ENCODE data around the gene RAF1.
"Not testable (repeated sequence)": the region's sequence is repeated elsewhere in the genome, so short reads cannot be mapped to it uniquely, and the experiment has no call there.

Gene RAF1

DNA sequence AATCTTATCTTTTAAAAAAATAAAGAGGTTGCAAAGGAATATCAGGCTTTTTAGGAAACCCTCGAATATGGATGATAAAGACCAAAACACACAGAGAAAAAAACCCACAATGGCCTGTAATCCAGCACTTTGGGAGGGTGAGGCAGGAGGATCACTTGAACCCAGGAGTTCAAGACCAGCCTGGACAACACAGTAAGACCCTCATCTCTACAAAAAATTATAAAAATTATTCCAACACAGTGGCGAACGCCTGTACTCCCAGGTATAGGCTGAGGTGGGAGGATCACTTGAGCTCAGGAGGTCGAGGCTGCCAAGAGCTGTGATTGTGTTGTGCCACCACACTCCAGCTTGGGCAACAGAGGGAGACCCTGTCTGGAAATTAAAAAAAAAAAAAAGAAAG lies 30.8 kb downstream of the RAF1 start:
- no peak for DNase-seq

DNA sequence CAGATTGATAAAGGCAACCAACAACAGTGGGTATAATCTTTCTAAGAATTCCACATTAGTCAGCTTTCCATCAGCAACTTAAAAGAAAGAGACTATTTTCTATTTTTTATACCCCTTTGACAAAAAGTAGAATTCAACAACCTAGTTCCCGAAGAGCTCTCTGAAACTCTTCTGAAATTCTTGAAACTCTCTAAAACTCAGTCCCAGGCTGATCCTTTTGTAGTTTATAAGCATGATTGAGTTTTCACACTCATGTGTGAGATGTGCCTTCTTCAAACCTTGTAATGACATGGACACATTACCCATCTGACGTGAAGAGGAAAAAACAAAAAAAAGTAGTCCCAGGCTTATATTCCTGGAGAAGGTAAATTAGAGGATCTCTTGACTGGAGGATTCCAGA lies 31.4 kb downstream of the RAF1 start:
- DNase-seq = no peak

DNA sequence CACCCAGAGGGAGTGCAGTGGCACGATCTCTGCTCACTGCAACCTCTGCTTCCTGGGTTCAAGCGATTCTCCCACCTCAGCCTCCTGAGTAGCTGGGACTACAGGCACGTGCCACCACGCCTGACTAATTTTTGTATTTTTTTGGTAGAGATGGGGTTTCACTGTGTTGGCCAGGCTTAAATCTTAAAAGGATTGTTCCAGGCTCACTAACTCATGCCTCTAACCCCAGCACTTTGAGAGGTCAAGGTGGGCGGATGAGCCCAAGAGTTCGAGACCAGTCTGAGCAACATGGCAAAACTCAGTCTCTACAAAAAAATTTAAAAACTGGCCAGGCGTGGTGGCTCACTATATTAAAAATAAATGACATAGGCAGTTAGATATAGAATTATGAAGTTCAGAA lies 33.1 kb downstream of the RAF1 start:
- DNase-seq = not testable (repeated sequence)

DNA sequence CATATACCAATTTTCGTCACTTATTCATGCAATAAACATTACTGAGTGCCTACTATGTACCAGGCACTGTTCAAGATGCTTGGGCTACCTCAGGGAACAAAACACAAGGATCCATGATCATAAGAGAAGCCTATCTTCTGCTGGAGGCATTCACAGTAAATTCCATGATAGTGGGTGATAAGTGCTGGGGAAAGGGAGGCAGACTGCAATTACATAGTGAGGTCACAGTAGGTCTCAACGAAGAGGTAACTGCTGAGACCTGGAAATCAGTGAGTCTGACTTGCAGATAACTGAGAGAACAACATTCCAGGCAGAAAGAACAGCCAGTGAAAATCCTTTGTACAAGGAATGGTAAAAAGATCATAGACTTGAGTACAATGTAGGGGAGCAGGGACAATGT lies 33.6 kb downstream of the RAF1 start:
- no peak for DNase-seq

DNA sequence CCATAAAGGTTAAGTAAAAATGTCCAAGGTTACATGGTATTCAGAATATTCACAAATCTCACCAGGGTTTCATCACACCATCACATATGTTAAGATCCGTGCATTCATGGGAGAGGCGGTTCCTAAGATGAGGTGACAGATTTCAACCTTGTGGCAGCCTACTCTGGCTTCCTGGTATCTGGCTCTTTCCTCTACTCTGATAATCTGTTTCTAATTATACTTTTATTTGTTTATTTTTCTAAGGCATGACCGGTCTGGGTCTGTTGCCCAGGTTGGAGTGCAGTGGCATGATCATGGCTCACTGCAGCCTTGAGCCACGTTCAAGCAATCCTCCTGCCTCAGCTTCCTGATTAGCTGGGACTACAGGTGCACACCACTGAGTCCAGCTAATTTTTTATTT lies 34.4 kb downstream of the RAF1 start:
- peak; percentile 55 for DNase-seq

DNA sequence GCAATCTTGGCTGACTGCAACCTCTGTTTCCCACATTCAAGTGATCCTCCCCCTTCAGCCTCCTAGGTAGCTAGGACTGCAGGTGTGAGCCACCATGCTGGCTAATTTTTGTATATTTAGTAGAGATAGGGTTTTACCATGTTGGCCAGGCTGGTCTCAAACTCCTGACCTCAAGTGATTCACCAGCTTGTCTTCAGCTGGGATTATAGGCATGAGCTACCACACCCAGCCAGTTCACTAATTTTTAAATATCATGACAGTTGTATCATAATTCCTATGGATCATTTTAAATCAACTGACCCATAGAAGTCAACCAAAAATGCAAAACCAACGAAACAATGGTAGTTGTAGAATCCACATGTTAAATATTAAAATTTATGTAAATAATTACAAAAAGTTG lies 35.1 kb downstream of the RAF1 start:
- no peak for DNase-seq

DNA sequence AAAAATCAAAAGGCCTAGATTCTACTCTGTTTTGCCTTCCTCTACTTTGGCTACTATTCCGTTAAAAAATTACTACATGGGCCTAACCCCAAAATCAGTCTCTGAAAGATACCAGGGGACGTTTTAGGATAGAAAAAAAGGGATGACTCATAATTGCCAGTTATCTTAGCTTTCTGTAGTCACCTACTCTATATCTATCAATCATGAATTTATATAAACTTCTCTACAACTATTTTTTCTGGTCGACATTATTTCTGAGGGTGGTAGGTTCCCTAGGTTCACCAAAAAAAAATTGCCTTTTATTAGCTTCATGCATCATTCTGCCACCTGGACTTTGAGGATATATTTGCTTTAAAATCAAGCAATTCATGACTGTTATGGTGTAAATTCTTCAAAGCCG lies 36.5 kb downstream of the RAF1 start:
- no peak for DNase-seq

DNA sequence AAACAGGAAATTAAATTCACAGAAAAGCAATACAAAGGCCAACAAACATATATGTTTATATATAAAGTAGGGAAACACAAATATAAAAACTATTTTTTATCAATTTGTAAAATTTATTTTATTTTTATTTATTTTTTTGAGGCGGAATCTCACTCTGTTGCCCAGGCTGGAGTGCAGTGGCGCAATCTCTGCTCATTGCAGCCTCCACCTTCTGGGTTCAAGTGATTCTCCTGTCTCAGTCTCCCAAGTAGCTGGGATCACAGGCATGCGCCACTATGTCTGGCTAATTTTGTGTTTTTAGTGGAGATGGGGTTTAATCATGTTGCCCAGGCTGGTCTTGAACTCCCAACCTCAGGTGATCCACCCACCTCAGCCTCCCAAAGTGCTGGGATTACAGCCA lies 39.0 kb downstream of the RAF1 start:
- not testable (repeated sequence) for DNase-seq

DNA sequence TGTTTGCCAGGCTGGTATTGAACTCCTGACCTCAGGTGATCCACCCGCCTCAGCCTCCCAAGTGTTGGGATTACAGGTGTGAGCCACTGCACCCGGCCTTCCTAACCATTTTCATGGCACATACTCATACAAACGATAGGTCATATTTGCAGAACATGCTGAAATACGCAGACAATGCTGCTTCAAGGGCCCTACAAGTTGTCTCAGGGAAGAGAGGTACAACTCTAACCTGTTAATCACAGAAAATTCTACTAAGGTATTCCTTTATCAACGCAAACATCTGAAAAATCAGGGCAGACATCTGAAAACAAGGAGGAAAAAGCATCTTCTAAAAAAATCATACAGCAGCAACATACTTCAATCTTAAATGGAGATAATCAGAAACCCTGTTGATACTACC lies 39.9 kb downstream of the RAF1 start:
- DNase-seq = no peak

DNA sequence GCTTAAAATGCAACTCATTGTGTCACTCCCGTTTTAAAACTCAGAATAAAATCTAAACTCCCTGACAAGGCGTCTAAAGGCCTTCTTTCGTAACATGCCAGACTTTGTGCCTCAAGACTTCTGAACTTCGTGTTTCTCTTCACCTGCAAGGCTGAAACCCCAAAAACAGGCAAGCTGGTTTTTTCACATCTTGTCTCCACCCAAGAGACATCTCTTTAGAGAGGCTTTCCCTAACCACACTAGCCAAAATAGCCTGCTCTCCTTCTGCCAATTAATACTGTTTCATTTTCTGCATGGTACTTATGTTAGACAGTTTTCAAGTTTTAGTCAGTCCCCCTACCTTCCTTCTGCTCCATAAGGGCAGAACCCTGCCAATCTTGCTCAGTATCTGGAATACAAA lies 41.6 kb downstream of the RAF1 start:
- no peak for DNase-seq

DNA sequence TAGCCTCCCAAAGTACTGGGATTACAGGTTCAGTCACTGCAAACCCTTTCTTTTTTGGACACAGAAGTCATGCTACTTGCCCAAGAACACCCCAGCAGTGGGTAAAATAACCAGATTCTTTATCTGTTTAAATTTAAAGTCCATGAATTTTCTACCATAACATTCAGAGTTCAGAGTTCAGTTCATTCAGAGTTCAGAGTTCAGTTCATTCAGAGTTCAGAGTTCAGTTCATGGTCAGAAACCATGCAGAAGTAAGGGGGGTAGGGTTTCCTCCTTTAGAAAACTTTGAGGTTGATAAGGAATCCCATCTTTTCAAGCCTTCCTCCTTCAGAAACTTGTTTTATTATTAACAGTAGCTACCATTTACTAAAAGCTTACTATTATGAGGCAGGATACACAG lies 43.2 kb downstream of the RAF1 start:
- DNase-seq = no peak

DNA sequence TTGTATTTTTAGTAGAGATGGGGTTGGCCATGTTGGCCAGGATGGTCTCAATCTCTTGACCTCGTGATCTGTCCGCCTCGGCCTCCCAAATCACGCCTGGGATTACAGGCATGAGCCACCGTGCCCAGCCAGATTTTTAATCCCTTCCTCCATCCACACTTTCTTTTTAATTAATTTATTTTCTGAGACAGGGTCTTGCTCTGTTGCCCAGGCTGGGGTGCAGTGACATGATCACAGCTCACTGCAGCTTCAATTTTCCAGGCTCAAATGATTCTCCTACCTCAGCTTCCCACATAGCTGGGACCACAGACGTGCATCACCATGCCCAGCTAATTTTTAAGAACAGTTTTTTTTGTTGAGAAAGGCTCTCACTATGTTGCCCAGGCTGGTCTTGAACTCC lies 43.6 kb downstream of the RAF1 start:
- no peak for DNase-seq

DNA sequence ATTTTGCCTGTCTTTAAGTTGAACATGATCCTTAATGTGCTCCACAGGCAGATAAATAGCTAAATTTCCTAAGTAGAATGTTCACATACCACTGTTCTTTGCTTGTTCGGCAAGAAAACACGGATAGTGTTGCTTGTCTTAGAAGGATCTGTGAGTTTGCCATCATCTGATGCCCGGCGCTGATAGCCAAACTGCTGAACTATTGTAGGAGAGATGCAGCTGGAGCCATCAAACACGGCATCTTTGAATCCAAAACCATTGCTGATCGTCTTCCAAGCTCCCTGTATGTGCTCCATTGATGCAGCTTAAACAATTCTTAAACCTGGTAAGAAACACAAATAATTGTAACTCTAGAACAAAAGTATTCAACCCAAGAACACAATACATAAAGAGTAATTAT lies 45.5 kb downstream of the RAF1 start:
- no peak for DNase-seq

DNA sequence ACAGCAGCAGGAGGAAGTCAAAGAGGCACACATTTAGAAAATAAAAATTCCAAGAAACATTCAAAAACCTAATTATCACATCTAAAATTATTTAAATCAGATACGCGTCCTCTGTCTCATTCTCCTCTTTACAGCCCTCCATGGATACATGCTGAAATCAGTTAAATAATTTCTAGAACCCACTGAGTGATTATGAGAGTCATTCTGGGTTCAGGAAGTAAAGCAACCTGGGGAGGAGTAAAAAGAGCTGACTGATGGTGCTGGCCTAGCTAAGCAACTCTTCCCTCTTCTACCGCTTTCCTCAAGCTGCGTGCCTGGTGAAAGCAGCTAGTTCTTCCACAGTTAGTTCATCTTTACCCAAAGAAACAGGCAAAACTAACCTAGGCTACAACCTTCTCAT lies 48.7 kb downstream of the RAF1 start:
- DNase-seq = no peak

DNA sequence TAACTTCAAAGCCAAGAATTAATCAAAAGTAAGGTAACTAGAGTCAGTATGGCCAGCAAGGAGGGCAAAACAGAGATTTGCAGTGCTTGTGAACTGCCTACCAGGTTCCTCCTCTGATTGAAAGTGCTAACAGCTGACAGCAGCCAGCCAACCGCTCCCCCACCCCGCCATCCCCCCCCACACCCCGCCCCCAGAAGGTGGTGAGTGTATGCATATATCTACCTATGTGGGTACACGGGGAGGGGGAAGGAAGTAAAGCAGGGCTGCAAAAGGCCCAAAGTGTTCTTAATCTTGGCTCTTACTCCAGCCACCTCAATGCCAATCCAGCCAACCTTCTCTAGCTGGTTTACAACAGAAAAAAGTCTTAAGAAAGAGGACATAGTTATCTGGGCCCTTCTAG lies 50.7 kb downstream of the RAF1 start:
- no peak for DNase-seq

DNA sequence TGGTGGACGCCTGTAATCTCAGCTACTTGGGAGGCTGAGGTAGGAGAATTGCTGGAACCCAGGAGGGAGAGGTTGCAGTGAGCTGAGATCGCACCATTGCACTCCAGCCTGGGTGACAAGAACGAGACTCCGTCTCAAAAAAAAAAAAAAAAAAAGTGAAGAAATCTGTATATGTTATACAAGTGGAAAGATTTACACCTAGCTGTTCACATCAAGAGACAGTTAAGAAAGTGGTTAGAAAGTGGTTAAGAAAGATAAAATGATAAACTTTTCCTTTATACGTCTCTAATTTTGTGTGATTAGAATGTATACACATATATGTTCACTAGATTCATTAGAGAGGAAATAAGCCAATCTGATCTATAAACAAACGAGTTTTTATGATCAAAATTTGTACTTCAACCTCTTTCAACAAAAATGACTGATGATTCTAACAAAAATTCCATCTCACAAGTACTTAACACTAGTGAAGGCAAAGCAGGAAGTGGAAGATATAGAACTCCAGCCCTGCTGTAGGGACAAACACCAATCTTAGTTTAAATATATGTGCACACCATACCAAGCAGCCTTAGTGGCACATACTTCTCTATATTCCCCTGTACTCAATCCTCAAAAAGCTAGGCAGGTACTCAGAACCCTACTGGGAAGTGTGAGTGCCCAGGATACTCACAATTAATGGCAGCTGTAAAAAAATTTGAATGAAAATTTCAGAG lies 51.2 kb downstream of the RAF1 start:
- no peak for DNase-seq

DNA sequence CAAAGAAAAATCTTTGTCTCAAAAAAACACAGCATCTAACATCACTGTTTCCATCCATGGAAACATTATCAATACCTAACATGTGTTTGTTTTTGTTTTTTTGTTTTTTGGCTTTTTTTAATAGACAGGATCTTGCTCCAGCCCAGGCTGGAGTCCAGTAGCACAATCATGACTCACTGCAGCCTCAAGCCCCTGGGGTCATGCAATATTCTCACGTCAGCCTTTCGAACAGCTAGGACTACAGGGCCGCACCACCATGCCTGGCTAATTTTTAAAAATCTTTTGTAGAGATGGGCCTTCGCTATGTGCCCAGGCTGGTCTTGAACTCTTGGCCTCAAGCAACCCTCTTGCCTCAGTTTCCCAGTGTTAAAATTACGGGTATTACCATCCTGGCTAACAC lies 52.8 kb downstream of the RAF1 start:
- no peak for DNase-seq

DNA sequence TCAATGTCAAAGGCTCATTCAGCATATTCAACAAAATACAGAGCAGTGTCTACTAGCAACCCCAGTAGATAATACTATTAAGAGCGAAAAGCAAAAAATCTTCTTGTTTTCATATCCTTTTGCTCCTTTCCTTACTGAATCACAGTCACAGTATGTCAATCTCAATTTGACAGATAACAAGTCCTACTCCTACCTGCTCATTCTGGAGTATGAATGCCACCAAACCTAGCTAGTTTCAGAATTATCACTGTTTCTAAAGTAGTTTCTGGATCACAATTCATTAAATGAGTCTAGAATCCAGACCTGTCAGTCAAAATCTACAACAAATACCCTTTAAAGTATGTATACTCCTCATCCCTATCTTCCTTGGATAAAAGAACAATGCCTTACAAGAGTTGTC lies 55.5 kb downstream of the RAF1 start:
- no peak for DNase-seq

DNA sequence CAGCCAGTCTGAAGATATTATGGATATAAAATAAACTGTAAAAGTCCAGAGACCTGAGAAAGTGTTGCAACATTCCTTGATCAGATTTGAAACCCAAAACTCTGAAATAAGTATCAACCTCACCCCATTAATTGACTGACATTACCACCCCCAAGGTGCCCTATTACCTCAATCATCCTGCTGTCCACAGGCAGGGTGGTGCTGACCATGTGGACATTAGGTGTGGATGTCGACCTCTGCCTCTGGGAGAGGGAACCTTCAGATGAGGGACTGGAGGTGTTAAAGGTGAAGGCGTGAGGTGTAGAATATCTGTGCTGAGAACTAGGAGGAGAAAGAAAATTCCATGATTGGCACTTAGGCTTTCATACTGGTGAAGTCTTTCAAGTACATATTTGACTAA lies 59.9 kb downstream of the RAF1 start:
- DNase-seq = no peak

DNA sequence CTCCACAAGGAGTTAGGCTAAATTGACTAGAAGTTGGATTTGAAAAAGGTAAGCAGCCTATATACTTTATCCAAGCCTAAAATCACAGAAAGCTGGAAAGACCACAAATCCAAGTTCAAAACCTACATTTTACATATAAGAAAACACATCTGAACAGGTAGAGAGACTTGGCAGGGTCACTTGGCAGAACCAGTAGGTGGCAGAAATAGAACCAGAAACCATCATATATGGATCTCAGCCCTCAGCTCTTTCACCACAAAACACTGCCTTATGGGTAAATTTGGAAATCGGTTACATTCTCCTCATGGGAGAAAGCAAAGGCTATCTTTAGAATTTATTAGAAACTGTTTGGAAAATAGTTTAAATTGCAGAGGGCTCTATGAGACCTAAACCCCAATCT lies 62.8 kb downstream of the RAF1 start:
- no peak for DNase-seq

DNA sequence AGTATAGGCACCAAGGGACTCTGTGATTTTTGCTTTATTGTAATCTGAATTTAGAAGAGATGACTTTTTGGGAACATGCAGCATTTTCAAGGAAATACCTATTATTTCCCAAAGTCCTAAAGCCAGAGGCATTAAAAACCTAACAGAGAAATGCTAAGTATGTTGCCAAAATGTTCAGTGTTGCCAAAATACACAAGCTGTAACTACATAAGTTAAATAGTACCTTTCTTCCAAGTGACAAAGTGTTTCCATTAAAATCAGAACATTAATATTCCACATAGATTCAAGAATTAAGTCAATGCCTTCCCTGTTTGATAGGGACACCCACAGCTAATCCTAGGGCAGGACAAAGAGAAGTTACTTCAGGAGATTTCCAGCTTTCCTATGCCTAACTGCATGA lies 65.0 kb downstream of the RAF1 start:
- no peak for DNase-seq

DNA sequence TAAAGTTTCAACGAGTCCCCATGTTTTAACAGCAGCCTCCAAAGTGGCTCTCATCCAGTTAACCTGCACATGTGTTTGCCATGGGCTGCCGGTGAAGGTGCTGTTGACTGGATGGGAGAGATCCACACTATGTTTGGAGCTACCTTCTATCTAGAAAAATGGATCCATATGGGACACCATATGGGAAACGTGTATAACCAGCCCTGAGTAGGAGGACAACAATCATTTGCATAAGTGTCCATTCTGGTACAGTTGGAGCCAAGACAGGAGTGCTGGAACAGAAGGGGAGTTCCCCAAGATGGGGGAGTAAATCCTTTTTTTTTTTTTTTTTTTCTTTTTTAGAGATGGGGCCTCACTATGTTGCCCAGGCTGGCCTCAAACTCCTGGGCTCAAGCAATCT lies 70.4 kb downstream of the RAF1 start:
- no peak for DNase-seq

DNA sequence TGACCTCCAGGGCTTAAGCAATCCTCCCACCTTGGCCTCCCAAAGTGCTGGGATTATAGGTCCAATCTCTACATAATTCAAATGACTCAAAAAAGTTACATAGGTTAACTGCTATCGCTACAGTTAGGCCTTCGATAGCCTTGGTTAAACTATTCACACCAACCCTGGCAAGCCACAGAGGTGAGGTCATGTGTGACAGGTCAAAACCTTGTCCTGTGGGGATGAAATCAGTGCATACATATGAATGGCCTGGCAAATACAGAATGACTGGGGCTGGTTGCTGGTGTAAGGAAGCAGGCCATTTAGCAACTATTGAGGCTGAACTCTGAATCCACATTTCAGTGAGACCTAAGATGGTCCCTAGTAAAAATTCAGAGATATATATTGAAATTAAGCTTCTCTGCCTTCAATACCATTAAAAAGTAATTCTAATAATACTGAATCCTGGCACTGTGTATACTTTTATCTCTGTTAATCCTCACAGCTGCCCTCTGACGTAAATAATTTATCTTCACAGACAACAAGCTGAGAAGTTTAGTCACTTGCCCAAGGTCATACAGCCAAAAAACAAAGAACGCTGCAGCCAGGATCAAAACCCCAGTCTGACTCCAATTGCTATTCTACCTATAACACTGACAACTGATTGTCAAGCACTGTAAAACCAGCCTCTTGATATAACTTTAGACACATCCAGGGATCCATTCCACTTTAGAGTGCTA lies 71.8 kb downstream of the RAF1 start:
- DNase-seq = no peak

DNA sequence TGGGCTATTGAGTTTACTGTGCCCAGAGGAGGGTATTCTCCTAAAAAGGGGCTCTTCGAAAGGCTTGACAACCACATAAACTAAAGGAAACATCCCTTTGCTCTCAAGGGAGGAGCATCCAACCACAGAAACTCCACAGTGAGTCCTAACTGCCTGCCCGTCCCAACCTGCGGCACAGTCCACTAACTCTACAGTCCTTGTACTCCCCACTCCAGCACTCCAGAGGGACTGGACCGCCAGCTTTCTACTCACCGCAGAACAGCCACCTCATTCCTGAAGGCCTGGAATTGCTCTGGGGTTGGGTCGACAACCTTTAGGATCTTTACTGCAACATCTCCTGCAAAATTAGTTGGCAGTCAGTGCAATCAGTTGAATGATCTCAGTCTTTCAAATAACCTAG lies 72.5 kb downstream of the RAF1 start:
- no peak for DNase-seq

DNA sequence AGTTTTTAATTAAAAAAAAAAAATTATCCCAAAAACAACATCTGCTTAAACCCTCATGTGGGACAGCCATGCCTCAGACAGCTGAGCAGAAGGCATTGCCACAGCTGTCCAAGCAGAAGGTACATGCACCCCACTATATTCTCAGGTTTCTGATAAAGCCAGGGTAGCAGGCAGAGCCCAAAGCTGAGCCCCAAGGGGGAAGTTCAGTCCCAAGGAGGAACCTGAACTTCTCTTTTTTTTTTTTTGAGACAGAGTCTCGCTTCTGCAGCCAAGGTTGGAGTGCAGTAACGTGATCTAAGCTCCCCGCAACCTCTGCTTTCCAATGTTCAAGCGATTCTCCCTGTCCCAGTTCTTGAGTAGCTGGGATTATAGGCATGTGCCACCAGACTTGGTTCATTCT lies 73.8 kb downstream of the RAF1 start:
- DNase-seq = no peak

All from fibroblast of upper back skin (primary cell).